GM23338 (cell line): ENCODE results near the gene VSIG10L2. TPM values are rescaled to one million over a fixed set of nuclear protein-coding genes. Genes with fewer than 3 reads are reported as not detected.

Source experiments
- ATAC-seq: fragments of 200-7000 bp; cut with Tn5 transposase; 3 replicates; pipeline ENCODE4 v1.9.1; 2020
- DNase-seq: peaks from one replicate; pipeline ENCODE4 v3.0.0-alpha.2; 2015; ENCODE audit warnings: low spot score
- H2AFZ ChIP-seq: fragments of 200-600 bp; sonication (generic); 2 replicates; pipeline ENCODE4 v1.8.0; 2016; ENCODE audit warnings: antibody characterized with exemption, mild to moderate bottlenecking, moderate library complexity
- H3F3A ChIP-seq: fragments of 200-600 bp; sonication (generic); replicated peaks from 2 replicates; pipeline ENCODE4 v1.8.0; 2017; ENCODE audit warnings: antibody characterized with exemption, mixed run types, low read depth
- H3K27ac ChIP-seq: fragments of 200-600 bp; sonication (generic); 2 replicates; pipeline ENCODE4 v1.6.1; 2016; ENCODE audit warnings: low read depth
- H3K27me3 ChIP-seq: fragments of 200-600 bp; sonication (generic); 2 replicates; pipeline ENCODE4 v1.8.0; 2016; ENCODE audit warnings: mild to moderate bottlenecking, mixed run types, moderate library complexity; ENCODE audit not compliant: insufficient read depth
- H3K36me3 ChIP-seq: fragments of 200-600 bp; sonication (generic); 2 replicates; pipeline ENCODE4 v1.8.0; 2016; ENCODE audit warnings: mild to moderate bottlenecking; ENCODE audit not compliant: insufficient read depth
- H3K4me1 ChIP-seq: fragments of 200-600 bp; sonication (generic); 2 replicates; pipeline ENCODE4 v1.8.0; 2016; ENCODE audit warnings: mild to moderate bottlenecking, moderate library complexity; ENCODE audit not compliant: insufficient read depth
- H3K4me2 ChIP-seq: fragments of 200-600 bp; sonication (generic); 2 replicates; pipeline ENCODE4 v1.7.1; 2017; ENCODE audit warnings: mixed run types
- H3K4me3 ChIP-seq: fragments of 200-600 bp; sonication (generic); 2 replicates; pipeline ENCODE4 v1.6.1; 2016; ENCODE audit warnings: mixed run types
- H3K79me2 ChIP-seq: fragments of 200-600 bp; sonication (generic); replicated peaks from 2 replicates; pipeline ENCODE4 v1.8.0; 2017; ENCODE audit warnings: mild to moderate bottlenecking; ENCODE audit not compliant: insufficient read depth
- H3K9me2 ChIP-seq: fragments of 200-600 bp; sonication (generic); 2 replicates; pipeline ENCODE4 v1.8.0; 2017; ENCODE audit not compliant: insufficient read depth
- H4K20me1 ChIP-seq: fragments of 200-600 bp; sonication (generic); replicated peaks from 2 replicates; pipeline ENCODE4 v1.8.0; 2017; ENCODE audit warnings: mild to moderate bottlenecking; ENCODE audit not compliant: insufficient read depth
- H3K27ac Mint-ChIP-seq: 2 replicates; pipeline ENCODE4 v1.8.0; 2020; ENCODE audit warnings: inconsistent platforms, mild to moderate bottlenecking, moderate library complexity, mixed read lengths
- H3K27me3 Mint-ChIP-seq: 3 replicates; pipeline ENCODE4 v1.8.0; 2022; ENCODE audit warnings: low read depth, mild to moderate bottlenecking, moderate library complexity, mixed read lengths, inconsistent platforms; ENCODE audit not compliant: insufficient read depth, poor library complexity
- H3K36me3 Mint-ChIP-seq: 3 replicates; pipeline ENCODE4 v1.8.0; 2021; ENCODE audit warnings: low read depth, mild to moderate bottlenecking, inconsistent platforms, moderate library complexity, mixed read lengths
- H3K4me1 Mint-ChIP-seq: 3 replicates; pipeline ENCODE4 v1.8.0; 2020; ENCODE audit warnings: mild to moderate bottlenecking, inconsistent platforms, mixed read lengths
- H3K4me3 Mint-ChIP-seq: 3 replicates; pipeline ENCODE4 v1.8.0; 2021; ENCODE audit warnings: moderate library complexity, mild to moderate bottlenecking, inconsistent platforms, mixed read lengths
- H3K9me3 Mint-ChIP-seq: 3 replicates; pipeline ENCODE4 v1.8.0; 2020; ENCODE audit warnings: moderate library complexity, mild to moderate bottlenecking, inconsistent platforms, mixed read lengths
- CREB1 ChIP-seq: fragments of 250-450 bp; sonication (Bioruptor Pico); IDR thresholded peaks from 2 replicates; pipeline ENCODE4 v1.5.0; 2020; ENCODE audit warnings: low read depth, mild to moderate bottlenecking, moderate library complexity
- JUNB ChIP-seq: IDR thresholded peaks from one replicate; pipeline ENCODE4 v1.6.1; 2016; ENCODE audit warnings: antibody characterized with exemption; ENCODE audit not compliant: unreplicated experiment
- ZNF331 ChIP-seq: fragments of 250-450 bp; sonication (Bioruptor Pico); IDR thresholded peaks from 2 replicates; pipeline ENCODE4 v1.5.0; 2020; ENCODE audit warnings: low read depth, mild to moderate bottlenecking, moderate library complexity
- polyA plus RNA-seq: library from polyadenylated mRNA; unstranded; fragments of >200 nt; fragmentation: Nextera tagmentation; extraction: Ambion mirVana; gene quantifications from 2 replicates; pipeline ENCODE4 v1.2.1, GENCODE V29; 2016
- total RNA-seq: library from RNA; depleted of rRNA; stranded (reverse); fragments of >200 nt; shearing (Covaris generic); gene quantifications from 2 replicates; pipeline ENCODE4 v1.2.3, GENCODE V29; 2014
- TF ChIP-seq, protein P1 (sequence below): fragments of 250-450 bp; sonication (Bioruptor Pico); IDR thresholded peaks from 2 replicates; pipeline ENCODE4 v1.5.0; 2020; ENCODE audit warnings: mild to moderate bottlenecking, moderate library complexity
- TF ChIP-seq, protein P2 (sequence below), 2 experiments: fragments of 200-600 bp in 1 of 2; sonication (generic) in 1 of 2; conservative IDR thresholded peaks; 2 replicates each; pipeline versions ENCODE4 v1.5.1 to v1.6.1; 2016 to 2017; ENCODE audit warnings: antibody characterized with exemption in 2 of 2, low read depth in 2 of 2, mild to moderate bottlenecking in 2 of 2, moderate library complexity in 1 of 2
- TF ChIP-seq, protein P3 (sequence below): IDR thresholded peaks from 2 replicates; pipeline ENCODE4 v1.6.1; 2016; ENCODE audit warnings: antibody characterized with exemption

The VSIG10L2 gene
- total and polyA plus RNA-seq, 2 experiments from 2014 or later = 0.63 TPM; not detected in 1

DNA sequence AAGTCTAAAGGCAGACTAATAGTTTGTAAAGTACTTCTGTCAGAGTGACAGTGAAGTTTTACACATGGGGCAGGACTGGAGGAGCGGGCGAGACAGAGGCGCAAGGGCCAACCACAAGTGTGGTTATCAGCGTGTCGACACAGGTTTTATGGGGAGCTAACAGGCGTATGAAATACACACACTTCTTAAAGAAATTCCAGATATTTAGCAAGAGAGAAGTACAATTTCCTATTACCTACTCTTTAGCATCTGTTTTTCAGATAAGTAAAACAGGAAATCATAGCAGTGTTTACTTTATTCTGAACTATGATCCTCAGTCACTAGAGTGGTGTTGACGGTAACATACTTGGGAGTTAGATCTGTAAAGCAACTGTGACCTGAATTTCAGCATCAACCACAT is 22.5 kb downstream of the VSIG10L2 start (continued):
- TF ChIP-seq, protein P1, sequence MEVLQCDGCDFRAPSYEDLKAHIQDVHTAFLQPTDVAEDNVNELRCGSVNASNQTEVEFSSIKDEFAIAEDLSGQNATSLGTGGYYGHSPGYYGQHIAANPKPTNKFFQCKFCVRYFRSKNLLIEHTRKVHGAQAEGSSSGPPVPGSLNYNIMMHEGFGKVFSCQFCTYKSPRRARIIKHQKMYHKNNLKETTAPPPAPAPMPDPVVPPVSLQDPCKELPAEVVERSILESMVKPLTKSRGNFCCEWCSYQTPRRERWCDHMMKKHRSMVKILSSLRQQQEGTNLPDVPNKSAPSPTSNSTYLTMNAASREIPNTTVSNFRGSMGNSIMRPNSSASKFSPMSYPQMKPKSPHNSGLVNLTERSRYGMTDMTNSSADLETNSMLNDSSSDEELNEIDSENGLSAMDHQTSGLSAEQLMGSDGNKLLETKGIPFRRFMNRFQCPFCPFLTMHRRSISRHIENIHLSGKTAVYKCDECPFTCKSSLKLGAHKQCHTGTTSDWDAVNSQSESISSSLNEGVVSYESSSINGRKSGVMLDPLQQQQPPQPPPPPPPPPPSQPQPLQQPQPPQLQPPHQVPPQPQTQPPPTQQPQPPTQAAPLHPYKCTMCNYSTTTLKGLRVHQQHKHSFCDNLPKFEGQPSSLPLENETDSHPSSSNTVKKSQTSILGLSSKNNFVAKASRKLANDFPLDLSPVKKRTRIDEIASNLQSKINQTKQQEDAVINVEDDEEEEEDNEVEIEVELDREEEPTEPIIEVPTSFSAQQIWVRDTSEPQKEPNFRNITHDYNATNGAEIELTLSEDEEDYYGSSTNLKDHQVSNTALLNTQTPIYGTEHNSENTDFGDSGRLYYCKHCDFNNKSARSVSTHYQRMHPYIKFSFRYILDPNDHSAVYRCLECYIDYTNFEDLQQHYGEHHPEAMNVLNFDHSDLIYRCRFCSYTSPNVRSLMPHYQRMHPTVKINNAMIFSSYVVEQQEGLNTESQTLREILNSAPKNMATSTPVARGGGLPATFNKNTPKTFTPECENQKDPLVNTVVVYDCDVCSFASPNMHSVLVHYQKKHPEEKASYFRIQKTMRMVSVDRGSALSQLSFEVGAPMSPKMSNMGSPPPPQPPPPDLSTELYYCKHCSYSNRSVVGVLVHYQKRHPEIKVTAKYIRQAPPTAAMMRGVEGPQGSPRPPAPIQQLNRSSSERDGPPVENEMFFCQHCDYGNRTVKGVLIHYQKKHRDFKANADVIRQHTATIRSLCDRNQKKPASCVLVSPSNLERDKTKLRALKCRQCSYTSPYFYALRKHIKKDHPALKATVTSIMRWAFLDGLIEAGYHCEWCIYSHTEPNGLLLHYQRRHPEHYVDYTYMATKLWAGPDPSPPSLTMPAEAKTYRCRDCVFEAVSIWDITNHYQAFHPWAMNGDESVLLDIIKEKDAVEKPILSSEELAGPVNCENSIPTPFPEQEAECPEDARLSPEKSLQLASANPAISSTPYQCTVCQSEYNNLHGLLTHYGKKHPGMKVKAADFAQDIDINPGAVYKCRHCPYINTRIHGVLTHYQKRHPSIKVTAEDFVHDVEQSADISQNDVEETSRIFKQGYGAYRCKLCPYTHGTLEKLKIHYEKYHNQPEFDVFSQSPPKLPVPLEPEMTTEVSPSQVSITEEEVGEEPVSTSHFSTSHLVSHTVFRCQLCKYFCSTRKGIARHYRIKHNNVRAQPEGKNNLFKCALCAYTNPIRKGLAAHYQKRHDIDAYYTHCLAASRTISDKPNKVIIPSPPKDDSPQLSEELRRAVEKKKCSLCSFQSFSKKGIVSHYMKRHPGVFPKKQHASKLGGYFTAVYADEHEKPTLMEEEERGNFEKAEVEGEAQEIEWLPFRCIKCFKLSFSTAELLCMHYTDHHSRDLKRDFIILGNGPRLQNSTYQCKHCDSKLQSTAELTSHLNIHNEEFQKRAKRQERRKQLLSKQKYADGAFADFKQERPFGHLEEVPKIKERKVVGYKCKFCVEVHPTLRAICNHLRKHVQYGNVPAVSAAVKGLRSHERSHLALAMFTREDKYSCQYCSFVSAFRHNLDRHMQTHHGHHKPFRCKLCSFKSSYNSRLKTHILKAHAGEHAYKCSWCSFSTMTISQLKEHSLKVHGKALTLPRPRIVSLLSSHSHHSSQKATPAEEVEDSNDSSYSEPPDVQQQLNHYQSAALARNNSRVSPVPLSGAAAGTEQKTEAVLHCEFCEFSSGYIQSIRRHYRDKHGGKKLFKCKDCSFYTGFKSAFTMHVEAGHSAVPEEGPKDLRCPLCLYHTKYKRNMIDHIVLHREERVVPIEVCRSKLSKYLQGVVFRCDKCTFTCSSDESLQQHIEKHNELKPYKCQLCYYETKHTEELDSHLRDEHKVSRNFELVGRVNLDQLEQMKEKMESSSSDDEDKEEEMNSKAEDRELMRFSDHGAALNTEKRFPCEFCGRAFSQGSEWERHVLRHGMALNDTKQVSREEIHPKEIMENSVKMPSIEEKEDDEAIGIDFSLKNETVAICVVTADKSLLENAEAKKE (CRISPR knock-in tag) = no peak
- TF ChIP-seq JUNB (no peak), CREB1 (CRISPR knock-in tag) (no peak)
- TF ChIP-seq, protein P2, sequence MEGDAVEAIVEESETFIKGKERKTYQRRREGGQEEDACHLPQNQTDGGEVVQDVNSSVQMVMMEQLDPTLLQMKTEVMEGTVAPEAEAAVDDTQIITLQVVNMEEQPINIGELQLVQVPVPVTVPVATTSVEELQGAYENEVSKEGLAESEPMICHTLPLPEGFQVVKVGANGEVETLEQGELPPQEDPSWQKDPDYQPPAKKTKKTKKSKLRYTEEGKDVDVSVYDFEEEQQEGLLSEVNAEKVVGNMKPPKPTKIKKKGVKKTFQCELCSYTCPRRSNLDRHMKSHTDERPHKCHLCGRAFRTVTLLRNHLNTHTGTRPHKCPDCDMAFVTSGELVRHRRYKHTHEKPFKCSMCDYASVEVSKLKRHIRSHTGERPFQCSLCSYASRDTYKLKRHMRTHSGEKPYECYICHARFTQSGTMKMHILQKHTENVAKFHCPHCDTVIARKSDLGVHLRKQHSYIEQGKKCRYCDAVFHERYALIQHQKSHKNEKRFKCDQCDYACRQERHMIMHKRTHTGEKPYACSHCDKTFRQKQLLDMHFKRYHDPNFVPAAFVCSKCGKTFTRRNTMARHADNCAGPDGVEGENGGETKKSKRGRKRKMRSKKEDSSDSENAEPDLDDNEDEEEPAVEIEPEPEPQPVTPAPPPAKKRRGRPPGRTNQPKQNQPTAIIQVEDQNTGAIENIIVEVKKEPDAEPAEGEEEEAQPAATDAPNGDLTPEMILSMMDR (conservative IDR thresholded peaks at IDR 0.05; ENCODE audit: low read depth in 2 of 2) = no peak

DNA sequence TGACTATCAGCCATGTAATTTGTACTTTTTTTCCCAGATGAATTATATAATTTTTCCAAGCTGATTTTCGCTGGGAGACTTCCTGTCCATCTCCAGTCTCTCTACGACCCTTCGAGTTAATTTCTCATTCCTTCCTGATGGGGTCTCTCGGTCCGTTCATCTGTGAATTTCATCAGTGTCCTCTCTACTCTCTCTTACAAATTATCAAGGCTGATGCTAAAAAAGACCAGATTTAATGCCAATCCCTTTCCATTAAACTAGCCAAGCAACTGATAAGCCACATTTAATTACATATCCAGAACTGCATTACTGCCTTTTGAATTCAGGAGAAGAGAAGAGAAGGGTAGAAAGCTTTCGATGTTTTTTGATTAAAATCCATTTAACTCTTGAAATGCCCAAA is 25.8 kb downstream of the VSIG10L2 start:
- Mint-ChIP-seq H3K9me3 (no peaks in the 10 kb centered on the region), H3K27me3 (no peaks in the 10 kb centered on the region), H3K4me1 (no peaks in the 10 kb centered on the region), H3K4me3 (no peak overlapping the region), H3K27ac (no peak overlapping the region), H3K36me3 (no peaks in the 10 kb centered on the region; the same call in 2 of the 3 replicates)
- Histone ChIP-seq H4K20me1 (no peaks in the 10 kb centered on the region), H3K36me3 (no peaks in the 10 kb centered on the region), H3K27ac (peak overlapping the region; percentile 51), H3K79me2 (no peaks in the 10 kb centered on the region), H3K4me1 (no peaks in the 10 kb centered on the region), H2AFZ (no peak overlapping the region), H3F3A (no peaks in the 10 kb centered on the region), H3K9me2 (no peaks in the 10 kb centered on the region), H3K4me3 (no peak overlapping the region), H3K4me2 (no peak overlapping the region), H3K27me3 (no peaks in the 10 kb centered on the region)
- ATAC-seq = no peak
- DNase-seq = no peak
- TF ChIP-seq JUNB (no peak), ZNF331 (CRISPR knock-in tag) (no peak)
- TF ChIP-seq, protein P3, sequence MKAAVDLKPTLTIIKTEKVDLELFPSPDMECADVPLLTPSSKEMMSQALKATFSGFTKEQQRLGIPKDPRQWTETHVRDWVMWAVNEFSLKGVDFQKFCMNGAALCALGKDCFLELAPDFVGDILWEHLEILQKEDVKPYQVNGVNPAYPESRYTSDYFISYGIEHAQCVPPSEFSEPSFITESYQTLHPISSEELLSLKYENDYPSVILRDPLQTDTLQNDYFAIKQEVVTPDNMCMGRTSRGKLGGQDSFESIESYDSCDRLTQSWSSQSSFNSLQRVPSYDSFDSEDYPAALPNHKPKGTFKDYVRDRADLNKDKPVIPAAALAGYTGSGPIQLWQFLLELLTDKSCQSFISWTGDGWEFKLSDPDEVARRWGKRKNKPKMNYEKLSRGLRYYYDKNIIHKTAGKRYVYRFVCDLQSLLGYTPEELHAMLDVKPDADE = no peak
- TF ChIP-seq, protein P2 (conservative IDR thresholded peaks at IDR 0.05; ENCODE audit: low read depth in 2 of 2) = peak; percentile 16 to 18; a peak in 1 of 4 replicates
